Esophagus (tissue), 2 donors: ENCODE data around the gene DAPK1. TPM values are rescaled to one million over a fixed set of nuclear protein-coding genes. Genes with fewer than 3 reads are reported as not detected.
A peak's percentile ranks its signal among the peaks of the same experiment; 100 is the strongest.

ENCODE experiments used
- H3K27ac ChIP-seq, 2 donors: one replicate each; pipeline ENCODE4 v1.5.1; 2013; ENCODE audit warnings: low read depth in 2 of 2, mild to moderate bottlenecking in 2 of 2, inconsistent platforms in 1 of 2, low read length in 1 of 2, moderate library complexity in 1 of 2
- H3K27me3 ChIP-seq, 2 donors: one replicate each; pipeline ENCODE4 v1.6.1; 2013; ENCODE audit warnings: low read length in 2 of 2, control low read depth in 1 of 2, mild to moderate bottlenecking in 1 of 2; ENCODE audit not compliant: insufficient read depth in 2 of 2, control insufficient read depth in 1 of 2
- H3K36me3 ChIP-seq, 2 donors: one replicate each; pipeline ENCODE4 v1.6.1; 2013; ENCODE audit warnings: low read length in 1 of 2; ENCODE audit not compliant: control insufficient read depth in 2 of 2, insufficient read depth in 2 of 2
- H3K4me1 ChIP-seq, 2 donors: one replicate each; pipeline ENCODE4 v1.6.1; 2013; ENCODE audit warnings: low read length in 1 of 2; ENCODE audit not compliant: control insufficient read depth in 2 of 2, insufficient read depth in 2 of 2
- H3K4me3 ChIP-seq, 2 donors: one replicate each; pipeline ENCODE4 v1.5.1; 2013; ENCODE audit warnings: low read length in 2 of 2, mild to moderate bottlenecking in 2 of 2, low read depth in 1 of 2, moderate library complexity in 1 of 2
- H3K9me3 ChIP-seq, 2 donors: one replicate each; pipeline ENCODE4 v1.6.1; 2013; ENCODE audit warnings: mild to moderate bottlenecking in 2 of 2, low read depth in 1 of 2, low read length in 1 of 2, moderate library complexity in 1 of 2; ENCODE audit not compliant: control insufficient read depth in 2 of 2, insufficient read depth in 1 of 2
- WGBS, 2 donors: extraction: QIAGEN DNeasy Blood & Tissue Kit; methylation state at CpG; one replicate each; pipeline ENCODE4 v1.1.7; 2013; 5-methylcytosine and 5-hydroxymethylcytosine counted together
- polyA plus RNA-seq, 2 donors: library from polyadenylated mRNA; stranded (reverse); fragments of 200-250 nt; gene quantifications; one replicate each; pipeline ENCODE4 v1.2.3, GENCODE V29; 2013
- donor health status: healthy with polysubstance abuse.
- donor health status: Bipolar disorder and iron deficiency.

The DAPK1 gene
- polyA plus RNA-seq, 2 donors = 1.7 to 2.9 TPM

DNA sequence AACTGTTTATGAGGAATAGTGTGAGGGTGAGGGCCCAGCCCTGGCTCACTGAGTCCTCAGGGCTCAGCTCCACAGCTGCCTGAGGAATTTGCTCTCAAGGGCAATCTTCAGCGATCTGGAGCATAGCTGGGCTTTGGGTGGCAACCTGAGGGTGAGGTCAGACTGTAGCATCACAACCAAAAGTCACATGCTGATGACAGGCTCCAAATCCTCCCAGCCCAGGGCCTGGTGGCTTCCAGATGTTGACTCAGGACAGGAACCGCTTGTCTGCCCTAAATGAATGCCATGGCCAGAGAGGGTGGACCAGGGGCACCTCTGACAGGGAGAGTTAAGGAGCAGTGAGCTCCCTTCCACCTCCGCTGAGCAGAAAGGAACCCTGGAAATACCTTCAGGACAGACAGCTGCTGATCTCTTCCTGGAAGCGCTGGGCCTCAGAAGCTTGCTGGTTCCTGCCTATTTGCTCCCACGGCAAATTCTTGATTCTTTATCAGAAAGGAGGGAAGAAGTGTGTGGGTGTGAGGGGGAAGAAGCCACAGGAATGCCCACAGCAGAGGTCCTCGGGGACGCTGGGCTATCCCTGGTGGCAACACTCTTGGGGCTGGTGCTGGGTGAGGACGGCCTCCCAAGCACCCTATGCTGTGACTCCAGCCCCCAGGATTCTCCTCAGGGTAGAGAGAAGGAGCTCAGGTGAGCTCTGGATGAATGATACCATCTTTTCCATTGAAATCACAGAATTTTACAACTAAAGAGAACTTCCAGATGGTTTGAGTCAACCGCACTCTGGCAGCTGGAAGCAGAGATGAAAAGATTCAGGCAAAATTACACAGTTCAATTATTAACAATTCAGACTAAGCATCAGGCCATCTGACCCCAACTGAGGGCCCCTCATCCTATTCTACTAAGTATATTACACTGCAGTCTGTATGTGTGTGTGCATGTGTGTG is 214.5 kb downstream of the DAPK1 start:
- WGBS, 2 donors = 73 to 74% methylated on average over 9 of the region's 9 CpGs
- Histone ChIP-seq H3K27ac (no peak overlapping the region), H3K36me3 (peaks cover 0 to 2% of the 10 kb centered on the region in 2 donors), H3K4me1 (peaks cover 2 to 5% of the 10 kb centered on the region in 2 donors), H3K27me3 (no peaks in the 10 kb centered on the region), H3K4me3 (no peak overlapping the region), H3K9me3 (no peaks in the 10 kb centered on the region)

DNA sequence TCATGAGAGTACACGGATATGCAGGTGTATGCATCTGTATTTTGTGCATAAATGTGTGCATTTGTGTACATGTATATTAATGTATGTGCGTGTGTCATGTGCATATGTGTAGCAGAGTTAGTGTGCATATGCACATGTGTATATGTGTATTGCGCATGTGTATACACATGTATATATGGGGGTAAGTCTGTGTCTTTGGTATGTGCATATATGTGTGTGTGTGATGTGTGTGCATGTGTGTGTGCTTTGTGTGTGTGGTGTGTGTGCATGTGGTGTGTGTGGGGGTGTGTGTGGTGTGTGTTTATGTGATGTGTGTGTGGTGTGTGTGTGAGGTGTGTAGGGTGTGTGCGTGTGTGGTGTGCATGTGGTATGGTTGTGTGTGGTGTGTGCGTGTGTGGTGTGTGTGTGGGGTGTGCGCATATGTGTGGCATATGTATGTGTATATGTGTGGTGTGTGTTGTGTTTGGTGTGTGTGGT is 215.2 kb downstream of the DAPK1 start:
- H3K27ac ChIP-seq = peak overlapping the region in 1 of 2 donors; percentile 34

DNA sequence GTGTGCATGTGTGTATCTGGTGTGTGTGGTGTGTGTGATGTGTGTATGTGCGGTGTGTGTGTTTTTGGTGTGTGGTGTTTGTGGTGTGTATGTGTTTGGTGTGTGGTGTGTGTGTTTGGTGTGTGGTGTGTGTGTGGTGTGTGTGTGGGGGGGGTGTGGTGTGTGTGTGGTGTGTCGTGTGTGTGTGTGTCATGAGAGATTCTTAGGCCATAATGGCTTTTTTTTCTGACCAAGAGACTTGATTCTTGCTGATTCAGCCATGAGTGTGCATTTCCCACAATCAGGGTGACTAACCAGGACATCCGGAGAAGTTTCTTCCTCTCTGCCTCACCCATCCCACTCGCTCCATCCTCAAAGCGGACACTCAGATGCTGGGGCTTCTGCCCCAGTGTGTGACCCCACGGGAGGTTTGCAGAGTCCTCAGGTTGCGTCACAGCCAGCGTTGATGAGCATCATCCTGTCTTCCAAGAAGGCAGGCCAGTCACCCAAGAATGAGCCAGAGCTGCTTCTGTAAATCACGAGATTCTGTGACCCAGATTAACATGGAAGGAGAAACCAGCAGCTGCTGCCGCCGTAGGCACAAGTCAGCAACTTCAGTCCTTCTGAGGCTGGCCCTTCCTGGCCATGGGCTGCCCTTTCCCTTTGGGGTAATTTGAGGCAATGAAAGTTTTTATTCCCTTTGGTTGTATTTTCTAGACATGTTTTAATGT is 215.8 kb downstream of the DAPK1 start:
- no peaks in the 10 kb centered on the region for H3K36me3 ChIP-seq
- WGBS, 2 donors = 39 to 42% methylated on average over 11 of the region's 11 CpGs
- peaks cover 0 to 5% of the 10 kb centered on the region in 2 donors for H3K4me1 ChIP-seq
- H3K27me3 ChIP-seq = no peaks in the 10 kb centered on the region
- H3K27ac ChIP-seq = peak overlapping the region; percentile 61 to 62
- no peak overlapping the region for H3K4me3 ChIP-seq
- H3K9me3 ChIP-seq = no peaks in the 10 kb centered on the region

More for the DNA sequence above, 215.2 kb downstream of the DAPK1 start:
- Histone ChIP-seq H3K4me3 (no peak overlapping the region), H3K36me3 (no peaks in the 10 kb centered on the region), H3K4me1 (peaks cover 0 to 5% of the 10 kb centered on the region in 2 donors), H3K9me3 (no peaks in the 10 kb centered on the region), H3K27me3 (no peaks in the 10 kb centered on the region)
- WGBS, 2 donors = 94 to 95% methylated on average over 6 of the region's 6 CpGs

DNA sequence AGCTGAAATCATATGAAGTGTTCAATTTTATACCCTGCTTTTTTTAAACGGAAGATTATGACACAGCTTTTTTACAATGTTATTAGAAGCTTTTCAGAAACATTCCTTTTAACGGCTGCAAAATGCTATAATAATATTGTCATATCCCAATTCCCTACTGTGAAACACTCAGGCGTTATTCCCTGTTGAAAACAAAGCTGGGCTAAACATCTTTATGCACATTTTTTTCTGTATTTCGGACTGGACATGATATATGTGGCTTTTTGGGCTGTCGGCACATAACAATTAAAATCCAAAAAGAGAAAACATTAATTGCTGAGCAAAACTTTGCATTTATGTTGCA is 216.3 kb downstream of the DAPK1 start:
- Histone ChIP-seq H3K27ac (peak overlapping the region in 1 of 2 donors; percentile 61), H3K9me3 (no peaks in the 10 kb centered on the region), H3K4me1 (peaks cover 0 to 5% of the 10 kb centered on the region in 2 donors), H3K36me3 (no peaks in the 10 kb centered on the region), H3K4me3 (no peak overlapping the region), H3K27me3 (no peaks in the 10 kb centered on the region)
- WGBS, 2 donors = 59 to 69% methylated on average over 5 of the region's 5 CpGs

DNA sequence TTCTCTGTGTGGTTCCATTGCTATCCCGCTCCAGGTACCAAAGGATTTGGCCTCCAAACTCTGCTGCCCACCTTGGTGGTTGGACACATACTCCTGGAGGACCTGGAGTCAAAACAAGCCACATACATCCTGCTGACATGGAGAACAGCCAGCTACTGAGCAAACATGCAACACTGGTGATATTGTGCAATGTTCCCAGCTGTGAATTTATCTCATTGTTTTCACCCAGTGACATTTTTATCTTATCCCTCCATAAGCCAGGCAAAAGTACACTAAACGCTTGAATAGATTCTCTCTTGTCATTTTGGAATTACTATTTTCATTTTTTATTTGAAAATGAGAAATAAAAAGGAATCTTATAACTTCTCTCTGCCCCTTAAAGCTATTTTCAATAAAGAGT is 217.2 kb downstream of the DAPK1 start:
- peak overlapping the region in 1 of 2 donors; percentile 51 for H3K27ac ChIP-seq
- 61 to 64% methylated on average over 2 of the region's 2 CpGs for WGBS, 2 donors

DNA sequence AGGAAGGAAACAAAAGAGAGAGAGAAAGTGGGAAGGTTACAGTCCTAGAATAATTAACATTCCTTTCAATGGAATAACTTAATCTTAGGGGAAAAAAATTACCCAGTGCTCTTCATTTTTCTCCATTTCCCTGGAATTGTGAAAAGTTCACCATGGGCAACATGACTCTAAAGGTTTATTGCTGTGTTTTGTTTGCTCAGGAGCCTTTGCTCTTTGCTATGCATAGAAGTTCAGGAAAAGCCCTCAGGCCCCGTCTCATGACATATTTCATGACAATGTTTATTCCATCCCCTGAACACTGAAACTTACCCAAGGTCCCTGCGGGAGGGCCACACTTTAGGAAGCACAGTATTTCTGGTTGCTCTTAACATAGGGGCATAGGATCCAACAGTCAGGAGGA is 218.5 kb downstream of the DAPK1 start:
- Histone ChIP-seq H3K36me3 (no peaks in the 10 kb centered on the region), H3K4me3 (no peak overlapping the region), H3K27me3 (no peaks in the 10 kb centered on the region), H3K9me3 (no peaks in the 10 kb centered on the region), H3K4me1 (peaks cover 0 to 5% of the 10 kb centered on the region in 2 donors), H3K27ac (no peak overlapping the region)
- WGBS, 2 donors = 78% methylated on average over 2 of the region's 2 CpGs

More for the DNA sequence above, 217.2 kb downstream of the DAPK1 start:
- Histone ChIP-seq H3K4me3 (no peak overlapping the region), H3K36me3 (no peaks in the 10 kb centered on the region), H3K4me1 (peaks cover 0 to 5% of the 10 kb centered on the region in 2 donors), H3K9me3 (no peaks in the 10 kb centered on the region), H3K27me3 (no peaks in the 10 kb centered on the region)

DNA sequence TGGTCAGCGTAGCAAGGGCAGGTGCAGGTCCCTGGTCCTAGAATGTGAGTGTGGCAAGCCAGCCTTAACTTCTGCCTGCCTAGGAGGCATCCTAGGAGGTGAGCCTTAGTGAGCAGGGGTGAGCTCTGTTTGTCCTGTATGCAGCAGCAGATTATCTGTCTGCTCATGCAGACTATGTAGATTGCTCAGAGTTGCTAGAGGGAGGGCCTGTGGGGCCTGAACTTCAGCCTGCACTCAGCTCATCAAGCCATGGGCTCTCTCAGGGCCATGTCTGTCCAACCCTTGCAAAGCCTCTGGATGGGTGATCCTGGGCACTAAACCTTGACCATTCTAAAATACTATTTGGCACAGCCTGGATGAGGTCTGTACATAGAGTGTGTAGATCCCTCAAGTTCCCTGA is 219.8 kb downstream of the DAPK1 start:
- no peaks in the 10 kb centered on the region for H3K9me3 ChIP-seq
- WGBS, 2 donors = 76 to 95% methylated on average over 1 of the region's 1 CpG
- no peak overlapping the region for H3K27ac ChIP-seq
- peaks cover 0 to 5% of the 10 kb centered on the region in 2 donors for H3K4me1 ChIP-seq
- no peaks in the 10 kb centered on the region for H3K36me3 ChIP-seq
- H3K4me3 ChIP-seq = no peak overlapping the region
- no peaks in the 10 kb centered on the region for H3K27me3 ChIP-seq

DNA sequence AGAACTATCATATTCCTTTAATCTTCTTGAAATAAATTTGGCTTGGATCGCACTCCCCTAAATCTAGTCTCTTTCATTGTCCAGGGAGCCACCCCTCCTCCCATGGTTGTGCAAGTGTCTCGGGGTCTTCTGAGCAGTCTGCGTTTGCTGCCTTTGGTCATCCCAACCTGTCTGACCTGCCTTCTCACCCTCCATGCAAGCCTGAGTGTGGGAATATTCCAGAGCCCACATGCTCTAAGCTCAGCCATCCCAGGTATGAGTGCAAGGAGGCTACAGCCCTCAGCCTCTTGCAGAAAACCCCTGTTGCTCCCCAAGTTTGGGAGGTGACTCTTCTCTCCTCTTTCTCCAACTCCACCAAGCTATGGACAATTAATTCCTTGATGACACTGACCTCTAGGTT is 220.6 kb downstream of the DAPK1 start:
- peaks cover 0 to under 1% of the 10 kb centered on the region in 2 donors for H3K4me1 ChIP-seq
- H3K4me3 ChIP-seq = no peak overlapping the region
- H3K36me3 ChIP-seq = no peaks in the 10 kb centered on the region
- H3K27ac ChIP-seq = no peak overlapping the region
- 90 to 94% methylated on average over 3 of the region's 3 CpGs for WGBS, 2 donors
- no peaks in the 10 kb centered on the region for H3K27me3 ChIP-seq
- H3K9me3 ChIP-seq = no peaks in the 10 kb centered on the region

DNA sequence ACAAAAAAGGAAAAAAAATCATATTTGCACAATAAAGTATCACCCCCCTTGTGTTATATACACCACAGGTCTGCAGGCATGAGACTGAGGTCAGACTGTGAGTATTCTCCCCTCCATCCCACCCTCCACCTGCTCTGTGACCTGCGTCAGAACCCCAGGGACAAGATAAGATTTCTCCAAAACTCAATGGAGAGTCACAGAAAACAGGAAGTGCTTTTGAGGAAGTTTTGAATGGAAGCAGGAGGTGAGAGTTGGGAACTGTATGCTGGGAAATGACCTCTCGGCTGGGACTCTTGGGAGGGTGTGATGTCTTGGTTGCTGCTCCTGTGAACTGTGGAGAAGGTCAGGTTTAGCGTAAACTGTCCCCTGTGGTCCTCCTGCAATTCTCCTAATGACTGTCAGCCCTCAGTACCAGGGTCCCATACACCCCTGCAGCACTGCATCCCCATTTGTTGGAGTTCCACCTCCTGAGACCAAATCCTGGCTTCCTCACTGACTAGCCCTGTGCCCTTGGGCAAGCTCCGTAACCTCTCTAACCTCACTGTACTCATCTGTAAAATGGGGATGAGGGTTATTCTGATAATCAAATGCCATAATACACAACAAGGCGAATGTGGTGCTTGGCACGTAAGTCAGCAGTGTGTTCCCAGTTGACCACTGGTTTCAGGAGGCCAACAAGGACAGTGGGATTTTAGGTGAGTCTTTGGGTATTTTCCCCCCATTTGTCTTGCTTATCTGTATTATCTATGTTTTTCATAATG is 221.4 kb downstream of the DAPK1 start:
- Histone ChIP-seq H3K9me3 (no peaks in the 10 kb centered on the region), H3K27ac (no peak overlapping the region), H3K36me3 (no peaks in the 10 kb centered on the region), H3K4me1 (no peaks in the 10 kb centered on the region), H3K27me3 (no peaks in the 10 kb centered on the region), H3K4me3 (no peak overlapping the region)
- WGBS, 2 donors = 89% methylated on average over 6 of the region's 6 CpGs
